Neural progenitor cell (in vitro differentiated cells): ENCODE data around the gene SRRD.

Experiments
- EZH2 ChIP-seq: fragments of 200-600 bp; sonication (generic); IDR thresholded peaks from 2 replicates; pipeline ENCODE4 v1.6.1; 2017; ENCODE audit warnings: antibody characterized with exemption, mild to moderate bottlenecking, moderate library complexity
- TF ChIP-seq, protein P1 (sequence below): fragments of 200-600 bp; sonication (generic); IDR thresholded peaks from 2 replicates; pipeline ENCODE4 v1.5.1; 2017; ENCODE audit warnings: antibody characterized with exemption, mild to moderate bottlenecking

DNA sequence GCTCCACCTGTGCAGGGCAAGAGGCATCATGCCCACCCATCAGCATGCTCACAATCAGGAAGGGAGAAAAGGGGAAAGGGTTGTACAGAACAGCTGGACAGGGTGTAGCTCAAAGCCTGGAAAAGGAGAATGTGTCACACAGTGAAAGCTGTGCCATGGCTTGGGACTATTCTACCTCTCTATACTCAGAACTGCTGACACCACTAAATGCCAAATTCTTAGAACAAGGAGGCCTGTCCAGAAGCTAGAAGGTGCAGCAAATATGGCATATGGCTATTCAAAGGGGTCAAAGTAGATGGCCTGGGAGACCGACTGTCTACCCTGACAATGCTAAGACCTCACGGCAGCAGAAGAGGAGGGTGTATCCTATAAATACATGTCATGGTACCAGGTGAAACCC lies 12.9 kb upstream of the SRRD start:
- TF ChIP-seq, protein P1, sequence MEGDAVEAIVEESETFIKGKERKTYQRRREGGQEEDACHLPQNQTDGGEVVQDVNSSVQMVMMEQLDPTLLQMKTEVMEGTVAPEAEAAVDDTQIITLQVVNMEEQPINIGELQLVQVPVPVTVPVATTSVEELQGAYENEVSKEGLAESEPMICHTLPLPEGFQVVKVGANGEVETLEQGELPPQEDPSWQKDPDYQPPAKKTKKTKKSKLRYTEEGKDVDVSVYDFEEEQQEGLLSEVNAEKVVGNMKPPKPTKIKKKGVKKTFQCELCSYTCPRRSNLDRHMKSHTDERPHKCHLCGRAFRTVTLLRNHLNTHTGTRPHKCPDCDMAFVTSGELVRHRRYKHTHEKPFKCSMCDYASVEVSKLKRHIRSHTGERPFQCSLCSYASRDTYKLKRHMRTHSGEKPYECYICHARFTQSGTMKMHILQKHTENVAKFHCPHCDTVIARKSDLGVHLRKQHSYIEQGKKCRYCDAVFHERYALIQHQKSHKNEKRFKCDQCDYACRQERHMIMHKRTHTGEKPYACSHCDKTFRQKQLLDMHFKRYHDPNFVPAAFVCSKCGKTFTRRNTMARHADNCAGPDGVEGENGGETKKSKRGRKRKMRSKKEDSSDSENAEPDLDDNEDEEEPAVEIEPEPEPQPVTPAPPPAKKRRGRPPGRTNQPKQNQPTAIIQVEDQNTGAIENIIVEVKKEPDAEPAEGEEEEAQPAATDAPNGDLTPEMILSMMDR: no peak
- TF ChIP-seq EZH2: no peak
